Fibroblast of lung (primary cell): ENCODE measurements around the gene TEX261.

ENCODE experiments used
- CTCF ChIP-seq, 2 donors: IDR thresholded peaks in 1 of 2; conservative IDR thresholded peaks in 1 of 2; 1 replicate in 1 of 2; 2 replicates in 1 of 2; pipeline ENCODE4 v1.5.1; 2011 to 2012; ENCODE audit warnings: low read length in 2 of 2, control low read depth in 1 of 2, inconsistent platforms in 1 of 2, low read depth in 1 of 2, mild to moderate bottlenecking in 1 of 2
- EZH2 ChIP-seq: IDR thresholded peaks from 2 replicates; pipeline ENCODE4 v1.5.1; 2012; ENCODE audit warnings: low read length, control low read depth, mild to moderate bottlenecking; ENCODE audit errors: missing control alignments

- no peak for TF ChIP-seq CTCF (conservative IDR thresholded peaks at IDR 0.05 in 1 of 2, IDR thresholded peaks at IDR 0.05 in 1 of 2; ENCODE audit: low read depth in 1 of 2, low read length in 2 of 2)
- no peak for TF ChIP-seq EZH2
Observed at GRCh38 chr2:71042287-71042686, 47.6 kb upstream of the TEX261 start.
